HG02798 (cell line): ENCODE data around the gene XK.

ENCODE experiments used
- ATAC-seq: cut with Tn5 transposase; IDR thresholded peaks from one replicate; pipeline ENCODE4 v1.9.1; 2021; ENCODE audit warnings: mild to moderate bottlenecking; ENCODE audit not compliant: unreplicated experiment, poor library complexity

Gene XK

GRCh38 chrX:37678574-37678973 is 7.0 kb upstream of the XK start:
- ATAC-seq: no peak

DNA sequence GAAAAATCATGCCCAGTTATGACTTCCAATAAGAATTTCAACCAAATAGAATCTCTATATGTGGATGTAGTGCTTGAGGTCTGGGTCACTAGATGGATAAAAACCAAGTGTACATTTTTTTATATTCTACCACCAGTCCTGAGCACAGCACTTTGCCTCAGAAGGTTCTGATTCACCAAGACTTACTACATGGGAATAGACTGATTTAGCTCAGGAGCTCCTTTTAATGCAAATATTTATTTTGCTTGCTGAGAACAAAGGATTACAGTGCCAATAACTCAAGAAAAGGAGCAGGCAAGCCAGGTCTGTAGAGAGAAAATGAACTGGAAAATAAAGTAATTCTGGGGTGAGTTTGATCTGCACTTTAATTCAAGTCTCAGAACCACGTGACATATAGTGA is 6.4 kb upstream of the XK start:
- no peak for ATAC-seq

DNA sequence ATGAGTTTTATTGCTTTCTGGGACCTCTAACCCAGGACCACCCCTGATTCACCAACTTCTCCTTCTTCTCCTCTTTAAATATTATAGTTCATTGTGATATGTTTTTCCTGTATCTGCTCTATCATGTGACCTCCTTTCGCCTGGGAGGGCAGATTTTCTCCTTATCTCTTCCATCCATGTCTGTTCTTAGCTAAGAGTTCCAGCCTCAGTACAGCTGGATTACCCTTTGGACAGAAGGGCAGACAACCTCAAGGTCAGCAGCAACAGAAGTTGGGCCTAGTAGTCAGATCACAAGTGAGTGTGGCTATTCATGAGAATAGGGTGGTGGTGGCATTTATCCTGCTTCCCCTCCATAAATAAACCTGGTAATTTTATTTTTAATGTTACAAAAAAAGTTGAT is 5.7 kb upstream of the XK start:
- ATAC-seq: no peak

GRCh38 chrX:37684426-37684825 is 1.2 kb upstream of the XK start:
- no peak for ATAC-seq

- ATAC-seq: no peak
Observed at GRCh38 chrX:37684973-37685372, 618 bp upstream of the XK start.

DNA sequence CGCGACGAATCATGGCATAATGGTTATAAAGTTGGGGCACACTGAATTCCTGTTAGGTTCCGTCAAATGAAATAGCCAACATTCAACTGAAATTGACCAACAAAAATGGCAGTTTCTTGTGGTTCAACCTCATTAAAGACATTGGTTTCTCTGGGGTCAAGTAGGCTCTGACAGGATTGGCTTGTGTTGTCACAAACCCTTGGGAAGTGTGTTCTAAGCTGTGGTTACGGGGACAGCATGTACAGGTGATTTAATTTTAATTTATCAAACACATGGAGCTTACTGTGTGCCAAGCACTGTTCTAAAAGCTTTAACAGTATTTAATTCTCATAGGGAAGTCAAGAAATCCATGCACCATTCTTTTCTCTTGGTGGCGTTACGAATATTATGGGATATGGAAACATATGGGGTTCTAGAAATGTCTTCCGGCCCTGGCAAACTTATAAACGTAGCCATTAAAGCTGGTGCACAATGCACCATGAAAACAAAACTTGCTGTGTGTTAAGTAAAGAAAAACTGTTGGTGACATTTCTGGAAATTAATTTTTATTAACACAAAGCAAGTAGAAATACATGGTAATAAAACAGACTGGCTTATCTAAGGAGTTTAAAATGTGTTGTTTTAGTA is 891 bp downstream of the XK start:
- no peak for ATAC-seq

DNA sequence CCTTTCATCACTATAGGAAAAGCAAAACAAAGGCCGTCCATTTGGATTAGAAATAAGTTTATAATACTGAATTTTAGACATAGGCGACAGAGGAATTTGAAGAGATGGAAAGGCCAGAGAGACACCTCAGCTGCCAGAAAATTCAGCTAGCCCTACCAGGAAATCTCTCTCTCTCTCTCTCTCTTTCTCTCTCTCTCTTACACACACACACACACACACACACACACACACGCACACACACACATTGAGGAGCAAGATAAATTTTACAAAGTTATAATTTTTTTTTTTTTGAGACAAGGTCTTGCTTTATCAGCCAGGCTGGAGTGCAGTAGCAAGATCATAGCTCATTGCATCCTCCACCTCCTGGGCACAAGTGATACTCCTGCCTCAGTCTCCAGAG is 1.4 kb downstream of the XK start:
- no peak for ATAC-seq

DNA sequence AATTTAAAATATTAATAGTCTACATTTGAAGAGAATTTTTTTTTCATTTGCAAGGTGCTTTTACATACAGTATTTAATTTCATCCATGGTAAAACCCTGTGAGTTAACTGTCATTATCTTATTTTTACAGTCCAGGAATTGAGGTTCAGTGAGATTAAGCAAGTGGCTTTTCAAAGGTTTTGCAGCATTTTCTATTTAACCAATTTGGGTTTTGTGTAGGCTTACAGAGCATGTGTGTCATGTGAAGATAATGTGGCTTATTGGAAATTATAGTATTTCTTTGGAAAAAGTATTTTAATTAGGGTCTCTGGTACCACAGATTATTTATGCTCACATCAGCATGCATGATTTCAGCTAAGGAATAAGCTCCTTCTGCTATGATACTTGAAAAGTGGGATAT is 4.5 kb downstream of the XK start:
- no peak for ATAC-seq

GRCh38 chrX:37692918-37693317 is 7.3 kb downstream of the XK start:
- no peak for ATAC-seq

DNA sequence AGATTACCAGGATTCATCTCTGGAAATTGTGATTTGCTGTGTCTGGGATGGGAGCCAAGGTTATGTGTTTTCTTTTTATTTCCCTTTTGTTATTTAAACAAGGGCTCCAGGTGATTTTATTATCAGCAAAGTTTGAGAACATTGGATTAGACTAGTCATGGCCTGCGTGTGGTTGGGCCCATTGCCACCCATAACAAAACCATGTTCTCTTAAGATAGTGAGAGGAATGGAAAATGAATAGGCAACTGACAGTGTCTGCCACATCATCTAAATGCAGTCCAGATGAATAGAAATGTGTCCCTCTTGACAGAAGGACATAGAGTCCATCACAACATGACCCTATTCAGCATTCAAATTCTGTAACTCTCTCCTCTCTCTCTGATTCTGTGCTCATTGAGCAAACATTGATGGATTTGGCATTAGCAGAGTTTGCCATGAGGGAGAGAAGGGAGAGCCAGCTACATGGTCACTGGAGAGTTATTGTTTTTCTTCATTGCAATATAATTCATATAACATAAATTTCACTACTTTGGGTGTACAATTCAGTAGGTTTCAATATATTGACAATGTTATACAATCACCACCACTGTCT is 11.7 kb downstream of the XK start:
- ATAC-seq: no peak

DNA sequence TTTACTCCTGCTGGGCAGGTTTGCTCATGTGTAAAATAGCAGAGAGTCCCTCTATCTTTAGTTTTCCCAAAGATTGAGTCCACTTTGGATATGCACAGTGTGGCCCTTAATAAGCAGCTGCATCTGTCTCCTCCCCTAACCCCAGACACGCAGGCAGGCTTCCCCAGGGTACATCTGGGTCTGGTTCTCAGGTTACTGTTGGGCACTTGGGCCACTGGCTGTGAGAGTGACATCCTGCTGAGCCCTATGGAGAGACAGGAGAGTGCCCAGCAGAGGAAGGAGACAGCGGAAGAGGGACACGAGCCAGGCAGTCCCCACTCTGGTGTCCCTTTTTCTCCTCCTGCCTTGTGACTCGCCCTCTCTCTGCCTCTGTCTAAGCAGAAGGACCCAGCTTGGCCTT is 16.0 kb downstream of the XK start:
- no peak for ATAC-seq

GRCh38 chrX:37711991-37712390 is 26.4 kb downstream of the XK start:
- no peak for ATAC-seq

- ATAC-seq: no peak
Observed at GRCh38 chrX:37712458-37712857, 26.9 kb downstream of the XK start.

DNA sequence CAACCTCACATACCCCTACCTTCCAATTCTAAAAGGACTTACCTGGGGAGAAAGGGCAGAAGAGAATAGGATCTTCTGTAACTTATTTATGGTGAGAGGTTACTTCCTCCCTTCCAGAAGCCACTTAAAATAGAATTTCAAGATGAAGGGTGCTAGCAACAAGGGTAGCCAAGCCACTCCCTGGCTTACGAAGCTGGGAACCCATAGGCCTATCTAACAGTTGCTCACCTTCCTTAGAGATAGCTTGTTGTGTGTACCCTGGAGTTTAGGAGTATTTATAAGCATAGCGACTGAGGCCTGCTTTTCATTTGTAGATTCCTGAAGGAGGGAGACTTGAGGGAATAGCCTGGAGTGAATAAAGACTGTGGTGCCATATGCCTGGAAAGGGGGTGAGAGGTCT is 28.9 kb downstream of the XK start:
- no peak for ATAC-seq

DNA sequence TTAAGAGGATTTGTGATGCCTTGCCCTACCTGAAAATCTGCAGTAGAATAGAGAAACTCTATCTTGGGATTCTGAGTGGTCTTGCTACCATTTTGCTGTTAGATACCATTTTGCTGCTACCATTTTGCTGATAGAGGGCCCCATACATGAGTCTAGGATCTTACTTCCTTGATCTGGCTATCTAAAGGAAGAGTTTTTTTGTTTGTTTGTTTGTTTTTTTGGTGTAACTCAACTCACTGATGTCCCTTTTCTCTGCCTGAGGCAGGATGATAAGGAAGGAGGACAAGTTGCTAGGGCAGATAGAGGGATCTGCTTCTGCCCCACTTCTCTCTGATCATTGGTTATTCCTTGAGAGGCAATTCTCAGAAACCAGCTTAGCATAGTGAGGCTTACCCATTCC is 31.0 kb downstream of the XK start:
- no peak for ATAC-seq

DNA sequence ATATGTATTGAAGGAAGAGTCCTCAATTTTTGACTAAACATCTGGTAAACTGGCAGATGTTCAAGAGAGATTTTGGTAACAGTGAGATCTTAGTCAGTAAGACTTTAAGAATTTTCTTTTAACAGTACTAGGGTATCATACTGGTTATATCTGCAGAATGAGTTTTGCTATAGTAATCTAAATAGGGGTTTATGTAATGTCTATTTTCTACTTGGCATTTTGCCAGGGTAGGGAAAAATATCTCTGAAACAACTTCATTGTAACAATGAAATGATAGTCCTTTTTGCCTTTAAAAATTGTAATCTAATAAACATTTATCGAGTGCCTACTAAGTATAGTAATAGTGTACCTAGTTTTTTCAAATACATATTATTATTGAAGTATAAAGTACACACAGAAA is 32.1 kb downstream of the XK start:
- ATAC-seq: no peak

- ATAC-seq: no peak
Observed at GRCh38 chrX:37722595-37722994, 37.0 kb downstream of the XK start.

- ATAC-seq: no peak
Observed at GRCh38 chrX:37726346-37726745, 40.8 kb downstream of the XK start.

GRCh38 chrX:37745354-37745753 is 59.8 kb downstream of the XK start:
- ATAC-seq: peak; percentile 56

GRCh38 chrX:37745835-37746217 is 60.2 kb downstream of the XK start:
- ATAC-seq: peak; percentile 27

- ATAC-seq: peak; percentile 95
Observed at GRCh38 chrX:37746218-37746941, 60.8 kb downstream of the XK start.

GRCh38 chrX:37746951-37747350 is 61.4 kb downstream of the XK start:
- no peak for ATAC-seq
